ENCODE measurements around the gene LIPJ.

Gene LIPJ

DNA sequence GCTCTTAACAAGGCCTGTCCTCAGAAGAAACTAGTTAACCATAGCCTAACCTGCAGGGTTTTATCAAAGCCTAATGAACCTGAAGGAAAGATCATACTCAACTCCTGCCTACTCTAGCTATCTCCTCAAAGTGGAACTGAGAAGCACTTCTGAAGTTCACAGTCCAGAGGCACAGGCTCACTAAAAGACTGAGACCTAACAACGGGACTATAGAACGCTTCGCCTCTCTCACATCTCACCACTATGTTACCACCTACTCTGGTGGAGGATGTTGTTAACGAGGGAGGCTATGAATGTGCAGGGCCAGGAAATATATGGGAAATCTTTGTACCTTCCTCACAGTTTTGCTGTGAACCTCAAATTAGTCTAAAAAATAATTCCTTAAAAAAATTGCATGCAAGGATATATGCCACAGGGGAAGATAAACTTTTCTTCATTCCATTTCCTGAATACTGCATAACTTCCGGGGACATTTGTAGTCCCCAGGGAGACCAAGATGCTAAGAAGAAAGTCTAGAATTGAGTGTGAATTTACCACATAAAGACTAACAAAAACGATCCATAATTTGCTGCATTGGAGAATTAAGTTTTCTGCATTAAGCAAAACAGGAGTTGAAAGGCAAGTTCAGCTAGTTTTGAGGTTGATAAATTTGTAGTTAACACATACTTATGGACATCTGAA, 21.6 kb downstream of the LIPJ start:
- DNase-seq = no peak

DNA sequence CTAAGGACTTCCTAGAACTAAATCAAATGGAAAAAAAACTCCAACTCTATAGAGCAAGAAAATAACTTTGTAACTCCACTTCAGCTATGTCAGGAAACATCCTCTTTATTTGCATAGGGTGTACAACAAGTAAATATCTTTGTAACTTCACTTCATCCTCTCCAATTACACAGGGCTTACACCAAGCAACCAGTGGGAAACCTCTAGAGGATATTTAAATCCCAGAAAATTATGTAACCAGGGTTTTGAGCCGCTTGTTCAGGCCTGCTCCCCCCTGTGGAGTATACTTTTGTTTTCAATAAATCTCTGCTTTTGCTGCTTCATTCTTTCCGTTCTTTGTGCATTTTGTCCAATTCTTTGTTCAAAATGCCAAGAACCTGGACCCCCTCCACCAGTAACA, 22.2 kb downstream of the LIPJ start:
- DNase-seq = no peak

DNA sequence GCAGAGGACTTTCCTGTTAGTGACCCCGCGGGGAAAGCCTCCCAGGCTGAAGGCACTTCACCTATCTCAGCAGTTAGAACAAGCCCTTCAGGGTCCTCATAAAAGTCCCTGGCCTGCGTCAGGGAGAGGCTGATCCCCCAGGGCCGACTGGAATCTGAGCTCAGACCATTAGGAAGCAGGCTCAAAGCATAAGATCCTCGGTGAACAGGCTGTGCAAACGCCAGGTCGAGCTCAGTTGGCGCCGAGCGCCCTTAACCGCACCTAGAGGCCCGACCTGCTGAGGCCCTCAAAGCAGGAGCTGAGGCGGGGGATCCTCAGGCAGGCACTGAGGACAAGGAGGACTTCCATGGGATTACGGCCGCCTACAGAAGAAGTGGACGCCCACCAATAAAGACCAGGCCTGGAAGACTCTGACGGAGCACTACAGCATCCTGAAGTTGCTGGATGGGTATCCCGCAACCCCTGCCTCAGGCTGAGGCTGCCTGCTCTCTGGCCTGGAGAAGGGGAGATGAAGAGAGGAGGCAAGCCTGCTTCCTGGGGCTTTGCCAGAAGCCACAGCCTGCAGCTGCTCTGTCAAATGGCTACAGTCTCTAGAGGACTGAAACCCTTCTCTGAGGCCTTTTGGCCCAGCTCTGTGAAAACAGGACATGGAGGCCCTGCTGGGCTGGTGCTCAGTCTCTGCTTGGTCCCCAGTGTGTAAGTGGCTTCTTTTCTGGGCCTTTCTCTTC, 29.9 kb downstream of the LIPJ start:
- no peak for DNase-seq

DNA sequence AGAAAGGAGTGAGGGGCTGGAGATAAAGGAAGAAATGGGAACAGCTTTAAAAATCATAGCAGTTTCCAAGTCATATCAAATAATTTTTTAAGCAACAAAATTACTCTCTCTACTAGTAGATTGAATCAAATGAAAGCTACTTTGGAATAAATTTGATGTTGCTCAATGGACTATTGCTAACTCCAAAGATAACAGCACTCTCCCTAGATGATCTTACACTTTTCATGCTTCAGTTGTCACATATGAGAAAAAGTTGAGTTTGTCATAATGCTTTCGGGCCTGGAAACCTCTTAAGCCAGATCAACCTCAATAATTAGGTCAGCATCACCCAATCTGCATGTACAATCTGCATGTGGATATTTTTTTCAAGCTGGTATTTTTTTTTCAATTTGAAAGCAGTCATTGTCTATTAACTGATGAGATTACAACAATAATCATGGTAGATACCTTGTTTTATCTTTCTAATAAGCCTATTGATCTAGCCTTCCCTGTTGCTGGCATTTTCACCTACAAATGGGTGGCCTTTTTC, 31.3 kb downstream of the LIPJ start:
- DNase-seq = no peak

DNA sequence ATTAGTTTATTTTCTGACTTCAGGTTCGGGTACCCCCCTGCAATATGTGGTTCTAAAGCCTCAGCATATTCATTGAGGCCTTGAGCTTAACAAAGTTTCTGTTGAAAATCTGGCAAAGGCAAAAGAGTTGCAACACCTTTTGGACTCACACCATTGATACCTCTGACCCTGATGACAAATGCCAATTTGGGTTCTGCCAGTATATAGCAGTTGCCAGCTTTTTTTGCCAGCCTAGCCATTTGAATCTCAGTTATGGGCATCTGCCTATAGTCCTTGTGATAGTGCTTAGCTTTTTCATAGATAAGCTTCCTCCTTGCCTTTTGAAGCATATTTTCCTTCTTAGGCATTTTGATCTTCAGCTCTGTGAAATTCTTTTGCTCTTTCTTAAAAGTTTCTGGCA, 31.9 kb downstream of the LIPJ start:
- no peak for DNase-seq

DNA sequence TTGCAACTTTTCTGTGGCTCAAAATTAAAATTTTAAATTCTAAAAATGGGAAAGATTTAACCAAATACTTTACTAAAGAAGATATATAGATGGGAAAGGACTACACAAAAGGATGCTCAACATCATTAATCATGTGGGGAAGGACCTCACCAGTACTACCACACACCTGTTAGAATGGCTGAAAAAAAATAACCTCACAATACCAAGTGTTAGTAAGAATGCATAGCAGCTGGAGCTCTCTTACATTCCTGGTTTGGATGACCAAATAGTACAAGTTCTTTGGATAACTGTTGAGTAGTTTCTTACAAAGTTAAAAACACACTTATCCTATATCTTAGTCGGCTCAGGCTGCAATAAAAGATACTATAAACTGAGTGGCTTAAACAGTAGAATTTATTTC, 33.9 kb downstream of the LIPJ start:
- no peak for DNase-seq

DNA sequence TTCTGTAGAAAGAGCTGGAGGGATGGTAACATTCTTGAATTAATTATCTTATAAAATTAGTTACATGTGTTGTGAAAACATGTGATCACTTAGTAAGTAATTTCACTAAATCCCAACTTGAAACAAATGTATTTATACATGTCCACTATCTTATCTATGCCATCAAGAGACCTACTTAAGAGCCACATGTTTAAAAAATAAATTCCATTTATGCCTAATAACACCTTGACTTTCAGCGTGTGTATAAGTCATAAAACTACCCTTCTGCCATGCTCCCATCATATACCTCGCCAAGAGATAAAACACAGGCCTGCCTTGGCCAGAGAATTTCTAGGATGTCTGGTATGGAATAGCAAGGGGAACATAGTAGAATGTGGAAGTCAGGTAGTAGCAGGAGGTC, 37.3 kb downstream of the LIPJ start:
- DNase-seq = no peak

DNA sequence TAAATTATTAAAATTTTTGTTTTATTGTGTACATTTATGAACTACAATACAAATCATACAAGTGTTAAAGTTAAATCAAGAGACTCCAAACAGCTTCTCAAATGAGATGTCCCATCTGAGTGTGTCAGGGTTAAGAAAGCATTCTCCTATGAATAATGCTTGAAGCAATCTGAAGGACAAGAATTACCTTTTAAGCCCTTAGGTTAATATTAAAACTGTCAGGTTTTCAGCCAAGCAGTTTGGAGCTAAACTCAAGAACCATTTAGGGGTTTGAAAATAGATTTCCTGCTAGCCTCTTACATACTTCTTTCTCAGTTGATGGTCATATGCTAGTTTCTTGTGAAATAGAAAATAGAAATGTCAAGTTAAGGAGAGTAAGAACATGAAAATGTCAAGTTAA, 38.3 kb downstream of the LIPJ start:
- DNase-seq = no peak

DNA sequence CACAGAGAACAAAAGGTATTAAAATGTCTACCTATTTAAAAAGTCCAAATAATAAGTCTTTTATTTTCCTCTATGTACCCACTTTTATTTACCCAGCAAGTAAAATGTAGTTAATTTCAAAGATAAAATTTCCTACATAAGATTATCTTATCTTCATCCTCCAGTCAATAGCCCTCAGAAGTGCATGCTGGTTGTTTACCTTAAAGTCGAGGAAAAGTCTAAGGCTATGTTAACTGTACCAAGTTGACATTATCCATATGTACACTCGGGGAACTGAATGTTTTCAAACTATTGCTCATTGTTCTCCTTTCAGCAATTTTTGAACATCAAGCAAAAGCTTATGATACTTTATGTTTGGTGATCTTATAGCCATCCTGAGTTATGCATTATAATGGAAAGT, 53.6 kb downstream of the LIPJ start:
- no peak for DNase-seq

DNA sequence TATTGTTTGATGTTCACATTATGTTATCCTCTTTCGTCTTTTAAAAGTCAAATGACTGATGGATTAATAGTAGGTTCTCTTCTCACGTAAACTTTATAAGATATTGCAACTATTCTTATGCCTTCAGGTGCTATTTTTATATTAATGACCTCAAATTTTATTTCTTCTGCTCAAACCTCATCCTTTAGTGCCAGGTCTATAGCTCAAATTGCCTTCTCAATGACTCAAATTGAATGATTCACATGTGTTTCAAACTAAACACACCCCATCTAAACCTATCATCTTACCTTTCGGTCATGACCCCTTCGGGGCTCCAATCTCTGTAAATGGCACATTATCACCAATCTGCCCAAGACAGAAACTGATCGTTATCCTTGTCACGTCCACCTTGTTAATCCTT, 55.6 kb downstream of the LIPJ start:
- peak; percentile 10 for DNase-seq

DNA sequence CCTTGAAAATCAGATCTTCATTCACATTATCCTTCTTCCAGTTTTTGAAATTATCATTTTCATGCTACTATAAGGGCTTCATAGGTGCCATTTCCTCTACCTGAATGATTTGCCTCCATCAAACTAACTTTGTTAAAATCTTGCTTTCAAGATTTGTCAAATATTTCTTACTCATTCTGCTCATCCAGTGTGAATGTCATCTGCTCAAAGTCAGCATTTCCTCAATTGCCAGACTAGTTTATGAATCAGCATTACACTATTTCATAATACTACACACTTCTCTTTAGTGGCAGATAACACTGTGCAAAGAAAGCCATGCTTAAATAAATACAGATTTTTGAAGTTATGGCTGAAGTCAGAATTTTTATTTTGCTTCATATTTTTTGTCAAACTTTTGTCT, 56.4 kb downstream of the LIPJ start:
- no peak for DNase-seq

DNA sequence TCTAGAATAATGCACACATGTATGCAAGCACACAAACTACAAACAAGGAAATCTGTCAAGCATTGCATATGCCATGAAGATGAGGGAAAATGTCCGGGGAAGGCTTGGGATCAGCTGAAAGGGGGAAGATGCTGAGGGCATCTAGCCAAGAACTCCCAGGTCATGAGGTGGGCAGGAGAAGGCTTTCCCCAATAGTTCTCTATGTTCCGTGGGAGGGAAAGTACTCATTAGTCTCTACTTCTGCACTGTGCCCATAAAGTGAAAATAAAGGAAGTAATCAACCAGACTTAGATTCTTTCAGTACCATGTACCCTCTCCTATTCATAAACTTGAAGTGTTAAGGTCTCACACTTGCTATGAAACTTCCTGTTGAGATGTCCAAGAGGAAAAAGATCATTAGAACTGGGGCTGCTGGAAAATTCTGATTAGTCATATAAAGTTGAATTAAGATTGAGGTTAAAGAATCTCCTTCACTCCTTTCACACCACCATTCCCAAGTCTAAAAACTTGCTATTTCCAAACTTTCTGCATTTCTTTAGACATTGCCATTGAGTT, 60.6 kb downstream of the LIPJ start:
- DNase-seq = no peak

DNA sequence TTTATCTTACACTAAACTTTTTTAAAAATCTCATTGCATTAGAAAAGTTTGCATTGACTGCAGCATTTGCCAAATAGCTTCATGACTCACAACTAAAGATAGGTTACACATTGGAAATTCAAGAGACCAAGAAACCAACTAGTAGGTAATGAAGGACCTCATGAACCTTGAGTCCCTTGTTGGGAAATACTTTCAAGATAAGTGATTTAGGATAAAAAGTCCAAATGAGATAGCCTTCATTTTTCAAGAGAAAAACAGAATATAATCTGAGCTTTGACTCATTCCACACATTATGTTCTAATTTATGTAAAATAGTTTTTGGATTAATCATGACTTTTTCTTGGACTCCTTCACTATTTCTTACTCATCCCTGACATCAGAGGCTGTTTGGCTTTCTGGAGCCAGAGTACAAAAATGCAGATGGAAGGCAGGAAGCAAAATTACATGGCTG, 64.6 kb downstream of the LIPJ start:
- no peak for DNase-seq

DNA sequence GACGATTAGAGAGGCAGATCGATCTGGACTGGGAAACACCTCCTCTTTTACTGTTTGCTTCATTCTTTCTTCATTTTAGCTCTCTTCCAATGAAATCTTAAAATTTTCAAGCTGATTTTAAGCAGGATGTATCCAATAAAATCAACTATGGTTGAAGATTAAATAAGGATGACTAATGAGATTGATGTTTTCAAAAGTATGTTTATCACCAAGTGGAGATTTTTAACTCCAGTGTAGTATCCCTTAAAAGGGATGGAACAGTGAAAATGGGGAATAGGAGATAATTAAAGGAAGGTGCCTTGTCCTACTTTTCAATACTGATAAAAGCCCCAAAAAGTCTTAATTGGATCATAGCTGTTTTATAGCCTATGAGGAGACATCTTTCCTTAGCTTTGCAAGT, 66.1 kb downstream of the LIPJ start:
- no peak for DNase-seq

Data from NCI-H2227 treated with DMSO at 0.1 percent for 48 hours (cell line).